ENCODE results near the gene ATP2C1. TPM values are rescaled to one million over a fixed set of nuclear protein-coding genes. Genes with fewer than 3 reads are reported as not detected.

The ATP2C1 gene
- total RNA-seq, 1 donor from 2014 or later, result 103 TPM

DNA sequence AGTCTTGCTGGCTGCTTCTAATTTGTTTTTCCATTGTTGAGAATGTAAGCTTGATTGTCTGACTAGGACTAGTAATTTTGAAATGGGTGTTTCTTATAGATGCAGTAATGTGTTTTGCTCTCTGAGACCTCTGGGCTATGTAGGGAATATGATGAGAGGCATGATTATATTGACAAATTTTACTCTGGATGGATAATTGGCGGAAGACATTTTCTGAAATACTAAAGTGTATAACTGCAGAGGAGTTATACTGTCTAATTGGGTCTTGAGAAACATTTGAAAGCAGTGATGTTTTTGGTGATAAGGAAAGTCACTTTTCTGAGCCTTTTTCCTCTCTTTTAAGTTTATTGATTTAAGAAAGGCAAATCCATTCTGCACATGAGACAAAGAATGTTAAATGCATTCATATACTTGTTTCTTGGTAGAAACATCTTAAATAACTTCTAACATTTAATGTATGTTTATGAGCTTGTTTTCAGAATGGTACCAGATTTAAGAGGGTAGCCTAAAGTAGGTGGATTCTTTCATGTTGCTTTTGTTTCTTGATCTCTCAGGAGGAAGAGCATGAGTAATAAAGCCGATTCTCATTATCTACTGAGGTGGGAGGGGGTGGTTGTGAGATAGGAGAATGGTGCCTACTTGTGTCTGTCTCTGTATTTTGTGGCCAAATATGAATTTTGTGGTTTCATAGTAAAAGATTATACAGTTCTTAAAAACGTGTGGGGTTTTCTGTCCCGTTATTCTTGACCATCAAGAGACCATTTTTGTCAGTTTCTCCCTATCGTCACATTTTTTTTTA is 2.0 kb downstream of the ATP2C1 start:
- no peak for DNase-seq

DNA sequence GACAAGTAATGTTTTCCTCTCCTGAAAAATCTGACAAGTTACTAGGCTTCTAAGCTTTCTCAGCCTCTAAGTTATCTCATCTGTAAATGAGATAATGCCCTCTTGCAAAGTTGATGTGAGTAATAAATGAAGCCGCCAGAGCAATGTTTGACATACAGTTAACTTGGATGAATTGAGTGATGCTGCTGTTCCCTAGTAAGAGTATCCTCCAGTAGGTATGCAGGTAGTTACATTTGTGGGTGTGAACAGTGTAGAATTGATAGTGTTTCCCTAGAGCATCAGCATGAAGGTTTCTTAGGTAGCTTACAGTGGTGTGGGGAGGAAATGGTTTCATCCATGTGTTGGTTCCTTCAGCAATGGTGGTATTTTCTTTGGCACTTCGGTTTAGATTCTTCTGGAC is 3.4 kb downstream of the ATP2C1 start:
- no peak for DNase-seq

DNA sequence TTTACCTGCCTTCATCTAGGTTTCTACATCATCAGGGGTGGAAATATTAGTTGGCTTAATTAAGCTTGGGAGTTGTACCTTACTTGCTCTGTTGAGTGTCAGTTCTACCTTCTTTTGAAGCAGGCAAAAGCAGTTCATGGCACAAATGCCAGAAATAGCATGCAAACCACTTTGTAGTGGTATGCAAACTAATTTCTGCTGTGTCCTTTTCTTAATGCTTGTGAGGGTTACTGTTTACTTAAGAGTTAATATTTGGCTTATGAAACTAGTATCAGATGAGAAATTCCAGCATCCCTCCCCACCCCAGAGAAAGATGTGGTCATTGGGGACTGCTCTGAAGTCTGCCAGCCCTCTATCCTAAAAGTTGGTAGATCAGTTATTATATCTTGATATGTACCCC is 7.1 kb downstream of the ATP2C1 start:
- DNase-seq, result no peak

- DNase-seq, result no peak
Observed at GRCh38 chr3:130901463-130902204, 7.8 kb downstream of the ATP2C1 start.

DNA sequence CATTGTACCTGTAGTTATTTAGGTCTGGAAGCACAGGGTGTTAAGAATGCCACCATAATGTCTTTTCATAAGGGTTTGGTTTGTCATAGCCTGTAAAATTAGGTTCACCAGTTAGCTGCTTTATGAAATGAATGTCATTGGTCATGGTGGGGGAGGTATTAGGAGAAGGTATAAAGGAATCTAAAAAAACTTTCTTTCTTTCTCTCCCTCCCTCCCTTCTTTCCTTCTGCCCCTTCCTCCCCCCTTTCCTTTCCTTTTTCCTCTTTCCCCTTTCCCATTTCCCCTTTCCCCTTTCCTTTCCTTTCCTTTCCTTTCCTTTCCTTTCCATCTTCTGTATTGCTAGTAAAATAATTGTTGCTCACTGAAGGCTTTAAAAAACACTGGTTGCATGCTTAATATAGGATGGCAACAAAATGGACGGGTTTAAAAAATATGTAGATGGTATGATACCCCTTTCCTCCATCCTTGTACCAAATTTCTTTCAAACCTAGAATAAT is 9.6 kb downstream of the ATP2C1 start:
- DNase-seq, result no peak

- no peak for DNase-seq
Observed at GRCh38 chr3:130904491-130904890, 10.6 kb downstream of the ATP2C1 start.

DNA sequence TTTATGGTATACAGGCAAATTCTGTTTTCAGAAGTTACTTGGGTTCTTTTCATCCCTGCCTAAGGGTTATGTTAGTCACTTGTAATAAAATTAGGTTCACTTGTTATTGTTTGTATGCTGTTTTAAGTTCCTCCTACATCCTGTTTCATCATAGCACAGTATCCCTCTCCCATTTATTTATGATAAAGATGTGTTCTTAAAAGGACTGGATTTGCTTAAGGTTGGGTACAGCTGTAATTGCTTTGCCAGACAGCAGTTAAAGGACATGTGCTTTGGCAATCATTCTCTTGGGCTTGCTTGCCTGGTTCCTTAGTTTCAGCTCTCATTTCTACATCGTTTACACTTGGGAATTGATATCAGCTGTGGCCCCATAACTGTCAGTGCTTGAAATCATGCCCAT is 11.7 kb downstream of the ATP2C1 start:
- no peak for DNase-seq

GRCh38 chr3:130906374-130906995 is 12.6 kb downstream of the ATP2C1 start:
- DNase-seq, result no peak

DNA sequence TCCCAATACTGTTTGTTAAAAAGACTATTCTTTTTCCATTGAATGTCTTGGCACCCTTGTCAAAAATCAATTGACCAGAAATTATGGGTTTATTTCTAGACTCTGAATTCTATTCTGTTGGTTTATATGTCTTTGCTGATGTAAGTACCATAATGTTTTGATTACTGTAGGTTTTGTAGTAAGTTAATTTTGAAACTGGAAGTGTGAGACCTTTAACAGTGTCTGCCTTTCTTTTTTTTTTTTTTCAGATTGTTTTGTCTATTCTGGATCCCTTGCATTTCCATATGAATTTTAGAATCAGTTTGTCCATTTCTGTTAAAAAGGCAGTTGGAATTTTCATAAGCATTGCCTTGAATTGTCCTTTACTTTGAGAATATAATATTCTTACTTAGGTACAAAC is 13.6 kb downstream of the ATP2C1 start:
- DNase-seq, result no peak

DNA sequence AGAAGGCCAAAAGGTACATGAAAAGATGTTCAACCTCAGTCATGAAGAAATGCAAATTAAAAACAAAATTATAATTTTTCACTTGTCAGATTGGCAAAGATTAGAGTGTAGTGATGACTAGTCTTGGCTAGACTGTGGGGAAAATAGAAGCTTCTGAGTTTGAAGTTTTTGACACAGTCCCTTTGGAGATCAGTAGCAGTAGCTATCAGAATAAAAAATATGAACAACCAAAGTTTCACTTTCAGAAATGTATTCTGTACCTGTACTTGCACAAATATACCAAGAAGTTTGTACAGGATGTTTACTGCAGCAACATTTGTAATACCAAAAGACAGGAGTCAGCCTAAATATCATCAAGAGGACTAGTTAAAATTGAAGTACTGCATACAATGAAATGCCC is 14.1 kb downstream of the ATP2C1 start:
- DNase-seq, result no peak

GRCh38 chr3:130915567-130916292 is 21.8 kb downstream of the ATP2C1 start:
- DNase-seq, result no peak

GRCh38 chr3:130916507-130917167 is 22.8 kb downstream of the ATP2C1 start:
- no peak for DNase-seq

- no peak for DNase-seq
Observed at GRCh38 chr3:130918328-130918727, 24.4 kb downstream of the ATP2C1 start.

DNA sequence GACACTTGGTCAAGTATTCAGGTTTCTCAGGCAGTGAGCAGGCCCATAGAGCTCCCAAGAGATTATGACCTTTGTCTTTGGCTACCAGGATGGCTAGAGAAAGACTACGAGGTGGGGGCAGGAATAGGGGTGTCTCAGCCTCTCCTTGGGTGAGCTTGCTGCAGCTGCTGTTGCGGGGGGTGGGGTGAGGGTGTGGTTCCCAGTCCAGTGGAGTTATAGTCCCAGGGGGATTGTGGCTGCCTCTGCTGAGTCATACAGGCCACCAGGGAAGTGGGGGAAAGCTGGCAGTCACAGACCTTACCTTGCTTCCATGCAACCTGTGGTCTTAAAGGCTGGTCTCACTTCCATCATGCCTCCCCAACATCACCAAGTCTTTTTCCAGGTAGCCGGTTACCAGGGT is 31.7 kb downstream of the ATP2C1 start:
- DNase-seq, result no peak

DNA sequence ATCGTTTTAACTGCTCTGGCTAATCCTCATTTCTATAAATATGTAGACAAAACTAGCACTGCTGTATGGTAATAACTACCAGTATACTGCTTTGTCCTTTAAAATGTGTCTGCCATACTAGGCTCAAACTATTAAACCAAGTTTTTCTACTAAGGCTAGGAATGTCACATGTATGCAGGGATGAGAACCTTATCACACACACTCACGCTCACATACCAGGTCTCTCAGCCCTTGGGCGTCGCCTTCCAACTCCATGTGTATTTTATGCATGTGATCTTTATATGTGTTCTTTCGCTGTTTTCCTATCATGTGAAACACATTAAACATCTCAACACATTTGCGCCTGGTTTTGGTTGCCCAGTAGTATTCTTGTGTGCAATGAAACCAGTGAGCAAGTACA is 32.6 kb downstream of the ATP2C1 start:
- DNase-seq, result no peak

DNA sequence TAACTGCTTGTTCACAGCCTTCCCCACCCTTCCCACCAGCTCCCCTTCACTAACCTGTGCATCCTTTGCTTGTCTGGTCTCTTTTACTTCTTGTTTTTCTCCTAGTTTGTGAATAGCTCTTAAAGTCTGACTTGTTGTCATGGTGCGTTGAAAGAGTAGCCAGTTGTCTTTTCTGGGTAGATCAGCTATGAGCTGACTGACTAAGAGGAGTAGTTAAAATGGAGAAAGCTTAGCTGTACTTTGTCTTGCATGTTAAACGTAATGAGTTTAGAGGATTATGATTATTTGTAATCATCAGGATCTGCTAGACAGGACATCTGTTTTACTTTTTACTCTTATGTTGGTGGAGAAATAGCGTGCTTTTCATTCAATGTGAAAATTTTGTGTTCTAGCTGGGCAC is 35.9 kb downstream of the ATP2C1 start:
- no peak for DNase-seq

DNA sequence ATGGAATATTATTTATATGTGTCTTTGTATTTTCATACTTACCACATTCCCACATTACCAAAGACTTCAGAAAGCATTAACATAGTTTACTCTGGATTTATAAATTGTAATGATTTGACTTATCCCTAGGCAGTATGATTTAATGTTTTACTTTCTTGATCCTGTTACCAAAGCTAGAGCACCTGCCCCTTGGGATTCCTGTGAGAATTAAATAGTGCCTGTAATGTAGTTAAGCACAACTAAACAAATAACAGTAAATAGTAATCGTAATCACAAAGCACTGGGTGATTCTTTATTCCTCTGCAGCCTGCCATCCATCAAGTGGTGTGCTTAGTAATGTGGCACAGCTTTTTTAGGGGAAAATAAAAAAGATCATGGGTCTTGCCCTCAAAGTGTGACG is 39.1 kb downstream of the ATP2C1 start:
- DNase-seq, result peak; percentile 12

DNA sequence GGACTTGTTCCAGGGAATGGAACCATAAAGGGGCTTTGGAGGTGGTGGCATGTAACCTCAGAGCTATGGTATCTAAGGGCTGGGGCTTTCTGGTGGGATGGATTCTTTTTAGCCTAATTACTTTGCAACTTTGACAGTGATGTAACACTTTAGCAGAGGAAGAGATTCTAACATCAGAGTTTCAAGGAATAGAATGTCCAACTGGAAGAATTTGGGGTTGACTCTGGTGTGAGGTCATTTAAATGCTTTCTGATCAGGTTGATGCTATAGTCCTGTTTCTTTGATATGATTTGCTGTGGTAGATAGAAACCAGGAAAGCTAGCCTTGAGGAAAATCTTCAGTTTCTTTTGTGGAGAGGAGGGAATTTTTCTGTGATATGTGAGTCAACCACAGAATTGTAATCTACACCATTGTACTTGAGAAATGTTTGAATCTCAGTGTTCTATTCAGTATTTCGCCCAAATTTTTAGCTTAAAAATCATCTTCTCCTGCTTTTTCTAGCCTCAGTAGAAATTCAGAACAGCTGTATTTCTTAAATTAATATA is 40.0 kb downstream of the ATP2C1 start:
- DNase-seq, result no peak

DNA sequence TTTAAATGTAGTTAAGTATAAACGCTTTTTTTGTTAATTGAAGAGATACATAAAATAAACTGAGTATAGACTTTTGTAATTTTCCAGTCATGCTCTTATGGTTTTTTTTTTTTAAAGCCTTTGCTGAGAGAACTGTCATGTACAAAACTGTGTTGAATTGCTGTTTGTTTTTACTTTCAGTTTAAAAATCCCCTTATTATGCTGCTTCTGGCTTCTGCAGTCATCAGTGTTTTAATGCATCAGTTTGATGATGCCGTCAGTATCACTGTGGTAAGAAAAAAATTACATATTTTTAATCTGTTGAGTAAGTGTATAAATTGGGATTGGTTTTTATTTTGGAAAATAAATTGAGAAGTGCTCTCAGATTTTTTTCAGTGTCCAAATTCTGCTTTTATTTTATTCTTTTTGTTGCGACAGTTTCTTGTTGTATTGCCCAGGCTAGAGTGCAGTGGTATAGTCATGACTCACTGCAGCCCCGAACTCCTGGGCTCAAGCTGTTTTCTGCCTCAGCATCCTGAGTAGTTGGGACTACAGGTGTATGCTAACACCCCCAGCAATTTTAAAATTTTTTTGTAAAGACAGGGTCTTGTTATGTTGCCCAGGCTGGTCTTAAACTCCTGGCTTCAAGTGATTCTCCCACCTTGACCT is 40.7 kb downstream of the ATP2C1 start:
- DNase-seq, result no peak

DNA sequence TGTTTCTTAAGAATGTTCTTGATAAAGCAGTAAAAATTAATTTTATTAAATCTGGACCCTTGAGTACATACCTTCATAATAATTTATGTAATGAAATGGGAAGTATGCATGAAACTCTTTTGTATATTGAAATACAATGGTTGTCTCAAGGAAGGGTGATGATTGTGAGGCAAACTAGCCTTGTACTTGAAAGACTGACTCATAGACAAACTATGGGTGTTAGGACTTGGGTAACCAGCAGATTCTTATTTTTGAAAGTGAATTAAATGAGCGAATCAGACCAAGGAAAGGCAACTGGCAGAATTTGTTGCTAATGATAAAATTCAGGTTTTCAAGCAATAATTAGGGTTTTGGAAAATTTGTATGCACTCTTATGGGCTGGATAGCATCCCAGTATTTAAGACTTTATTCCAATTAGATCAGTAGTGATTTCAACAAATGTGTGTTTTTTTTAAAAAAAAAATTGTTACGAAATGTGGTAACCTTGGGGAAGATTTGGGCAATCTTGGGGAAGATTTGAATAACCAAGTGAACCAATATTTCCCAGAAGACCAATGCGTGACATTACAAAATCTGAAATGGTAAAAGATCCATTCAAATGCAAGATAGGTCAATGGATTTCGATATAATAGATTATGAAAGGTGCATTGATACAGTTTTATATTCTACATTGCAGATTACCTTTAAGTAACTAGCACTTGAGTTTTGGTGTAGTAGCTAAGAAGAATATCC is 42.0 kb downstream of the ATP2C1 start:
- DNase-seq, result no peak

Measured in tongue (tissue), 2 donors.